Stimulated activated CD4-positive, alpha-beta T cell treated with anti-CD3 and anti-CD28 coated beads, Interleukin-15, amount 100 ng/mL, for 48 hours (primary cell): ENCODE measurements around the gene DPP4.
"Not testable (repeated sequence)": the region's sequence is repeated elsewhere in the genome, so short reads cannot be mapped to it uniquely, and the experiment has no call there.

Source experiments
- DNase-seq, 2 donors: peaks; one replicate each; pipeline ENCODE4 v3.0.0-alpha.2; 2020; ENCODE audit warnings: low read depth in 2 of 2

DPP4 gene

DNA sequence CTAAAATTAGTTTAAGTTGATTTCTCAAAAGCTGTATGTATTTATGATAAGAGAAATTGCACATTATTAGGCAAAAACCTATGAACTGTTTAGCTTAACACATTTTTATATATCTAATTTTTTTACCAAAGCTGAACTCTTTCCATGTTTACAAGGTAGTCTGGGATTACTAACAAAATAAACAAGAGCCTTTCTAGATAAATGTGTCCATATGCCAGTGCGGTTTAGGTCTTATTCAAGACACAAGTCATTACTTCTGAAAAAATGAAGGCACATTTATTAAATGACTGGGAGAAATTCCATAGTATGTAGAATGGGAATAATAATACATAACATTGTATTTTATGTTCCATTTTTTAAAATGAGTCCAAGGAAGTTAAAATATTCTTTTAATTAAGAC is 82.0 kb downstream of the DPP4 start:
- no peak for DNase-seq

GRCh38 chr2:161990741-161991140 is 83.3 kb downstream of the DPP4 start:
- DNase-seq = no peak

GRCh38 chr2:161990036-161990435 is 84.0 kb downstream of the DPP4 start:
- no peak for DNase-seq

GRCh38 chr2:161988589-161988988 is 85.4 kb downstream of the DPP4 start:
- DNase-seq = no peak

- no peak for DNase-seq
Measured at GRCh38 chr2:161987311-161987710, 86.7 kb downstream of the DPP4 start.

GRCh38 chr2:161983866-161984265 is 90.1 kb downstream of the DPP4 start:
- DNase-seq = no peak

DNA sequence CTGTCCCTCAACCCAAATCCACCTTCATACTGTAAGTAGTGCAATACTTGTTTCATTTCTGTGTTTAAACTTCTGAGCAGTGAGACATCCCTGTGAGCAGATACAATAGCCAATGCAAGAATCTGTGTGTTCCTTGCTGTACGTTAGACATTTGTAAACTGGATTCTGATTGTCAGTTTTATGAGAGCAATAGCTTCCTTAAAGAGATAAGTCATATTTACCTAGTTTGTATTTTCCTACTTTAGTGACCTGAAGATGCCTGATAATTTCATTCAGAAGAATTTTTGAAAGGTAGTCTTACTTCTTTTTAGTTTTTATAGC is 90.7 kb downstream of the DPP4 start:
- DNase-seq = no peak

GRCh38 chr2:161982548-161983330 is 91.3 kb downstream of the DPP4 start:
- no peak for DNase-seq

GRCh38 chr2:161981679-161982250 is 92.2 kb downstream of the DPP4 start:
- no peak for DNase-seq

GRCh38 chr2:161980976-161981375 is 93.0 kb downstream of the DPP4 start:
- DNase-seq = no peak

DNA sequence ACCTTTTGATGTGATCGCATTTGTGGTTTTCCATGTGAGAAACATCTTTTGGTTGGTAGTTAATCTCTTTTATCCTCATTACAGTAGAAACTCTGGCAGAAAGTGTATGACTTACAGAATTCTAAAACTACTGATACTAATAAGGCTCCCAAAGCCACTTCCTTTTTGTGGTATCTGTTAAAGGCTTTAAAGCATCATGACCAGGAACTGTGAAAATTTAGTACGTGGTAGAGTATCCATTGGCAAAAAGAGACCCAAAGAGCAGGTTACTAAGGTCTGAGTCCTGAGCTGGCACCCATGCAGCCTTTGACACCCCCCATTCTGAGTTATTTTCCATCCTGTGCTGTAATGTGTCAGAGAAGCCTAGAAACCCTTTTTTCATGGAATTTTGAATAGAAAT is 94.5 kb downstream of the DPP4 start:
- DNase-seq = no peak

DNA sequence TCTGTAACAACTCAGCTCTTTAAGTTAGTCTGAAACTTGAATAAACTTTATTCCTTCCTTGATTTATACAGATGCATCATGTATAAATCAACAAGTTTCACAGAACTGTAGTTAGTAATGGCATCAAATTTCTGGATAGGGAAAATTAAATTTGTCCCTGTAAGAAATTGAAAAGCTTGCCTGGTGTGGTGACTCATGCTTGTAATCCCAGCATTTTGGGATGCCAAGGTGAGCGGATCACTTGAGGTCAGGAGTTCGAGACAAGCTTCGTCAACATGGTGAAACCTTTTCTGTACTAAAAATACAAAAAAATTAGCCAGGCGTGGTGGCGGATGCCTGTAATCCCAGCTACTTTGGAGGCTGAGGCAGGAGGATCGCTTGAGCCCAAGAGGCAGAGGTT is 96.1 kb downstream of the DPP4 start:
- not testable (repeated sequence) for DNase-seq

GRCh38 chr2:161976917-161977316 is 97.1 kb downstream of the DPP4 start:
- no peak for DNase-seq

- no peak for DNase-seq
Measured at GRCh38 chr2:161976295-161976694, 97.7 kb downstream of the DPP4 start.

GRCh38 chr2:161975813-161976160 is 98.2 kb downstream of the DPP4 start:
- DNase-seq = no peak

DNA sequence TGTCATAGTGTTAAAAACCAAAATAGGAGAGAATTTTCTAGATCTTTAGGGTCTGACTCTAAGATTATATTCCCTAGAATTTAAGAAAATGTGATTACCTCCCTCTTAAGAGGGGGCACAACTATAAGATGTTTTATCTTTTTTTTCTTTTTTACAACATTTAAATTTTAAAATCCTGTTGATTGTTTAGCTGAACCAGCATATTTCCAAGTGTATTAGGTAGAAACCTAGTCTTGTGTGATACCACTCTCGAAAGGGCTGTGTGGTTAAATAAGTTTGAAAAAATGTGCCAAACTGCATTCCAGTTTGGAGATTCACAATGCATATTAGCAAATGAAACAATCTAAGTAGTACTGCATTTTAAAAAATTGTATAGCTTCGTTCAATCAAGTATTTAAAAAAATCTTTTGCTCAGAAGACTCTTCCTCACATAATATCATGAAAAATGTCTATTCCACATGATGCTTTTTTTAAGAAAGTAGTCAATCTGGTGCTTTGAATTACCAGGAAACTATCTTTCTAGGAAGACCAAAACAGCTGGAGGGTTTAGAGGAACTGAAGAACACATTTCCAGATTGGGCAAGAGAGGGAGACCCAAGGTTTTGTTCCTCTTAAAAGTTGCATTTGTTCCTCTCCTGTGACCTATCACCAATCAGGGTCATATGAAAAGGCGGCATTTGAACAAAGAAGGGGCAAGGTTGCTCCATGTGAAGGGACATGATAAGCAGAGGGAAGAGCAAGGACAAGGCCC is 98.8 kb downstream of the DPP4 start:
- no peak for DNase-seq

- no peak for DNase-seq
Measured at GRCh38 chr2:161974461-161974860, 99.6 kb downstream of the DPP4 start.

- no peak for DNase-seq
Measured at GRCh38 chr2:161972866-161973265, 101.1 kb downstream of the DPP4 start.

- DNase-seq = no peak
Measured at GRCh38 chr2:161972232-161972631, 101.8 kb downstream of the DPP4 start.

DNA sequence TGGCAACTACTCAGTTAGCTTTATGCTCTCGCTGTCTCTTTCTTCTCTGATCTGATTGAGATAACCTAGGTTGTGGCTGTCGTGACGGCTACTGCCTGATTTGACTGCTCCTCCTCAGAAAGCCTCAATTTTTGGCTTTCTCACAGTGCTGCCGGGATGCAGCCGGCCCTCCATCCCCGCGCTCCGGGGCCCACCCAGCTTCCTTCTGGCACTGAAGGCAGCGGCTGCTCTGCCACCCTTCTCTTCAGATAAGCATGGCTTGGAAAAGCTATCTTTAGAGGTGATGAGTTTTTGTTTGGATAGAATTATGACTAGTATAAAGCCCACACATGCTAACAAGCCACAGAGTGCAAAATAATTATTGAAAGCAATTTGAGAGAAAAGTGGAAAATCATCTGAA is 102.5 kb downstream of the DPP4 start:
- DNase-seq = no peak

DNA sequence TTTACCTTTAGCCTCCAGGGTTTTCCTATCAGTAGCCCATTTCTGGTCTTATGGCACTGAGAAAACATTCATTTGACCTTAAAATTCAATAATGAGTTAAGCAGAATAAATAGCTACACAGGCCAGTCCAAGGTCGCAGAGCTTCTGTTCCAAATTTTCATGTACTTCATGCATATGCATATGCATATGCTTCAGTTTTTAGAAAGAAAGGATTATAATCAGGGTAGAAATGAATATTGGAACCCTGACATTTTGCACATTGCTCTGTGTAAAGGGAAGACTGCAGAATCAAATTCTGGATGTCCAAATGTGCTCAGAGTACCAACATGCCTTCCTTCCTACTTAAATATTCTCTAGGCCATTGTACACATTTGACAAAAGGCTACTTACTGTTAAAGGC is 104.9 kb downstream of the DPP4 start:
- no peak for DNase-seq

- DNase-seq = no peak
Measured at GRCh38 chr2:161965994-161966393, 108.0 kb downstream of the DPP4 start.

DNA sequence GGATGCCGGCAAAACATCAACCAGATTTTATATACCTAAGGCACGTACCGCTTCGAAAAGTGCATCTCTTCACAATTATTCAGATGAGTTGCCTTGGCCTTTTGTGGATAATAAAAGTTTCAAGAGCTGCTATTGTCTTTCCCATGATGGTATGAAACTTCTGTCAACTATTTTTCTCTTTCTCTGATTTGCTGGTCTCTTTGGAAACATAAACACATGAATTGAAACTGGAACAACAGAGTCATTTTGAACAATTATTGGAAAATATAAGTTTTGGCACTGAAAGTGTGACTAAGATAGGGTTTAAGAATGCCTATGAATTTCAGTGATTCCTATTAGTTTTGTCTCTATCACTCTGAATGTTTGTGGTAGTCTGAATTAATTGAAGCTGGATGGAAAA is 109.9 kb downstream of the DPP4 start:
- no peak for DNase-seq
